ENCODE results near the gene IGF2BP1.
A peak's percentile ranks its signal among the peaks of the same experiment; 100 is the strongest.
"Not testable (repeated sequence)": the region's sequence is repeated elsewhere in the genome, so short reads cannot be mapped to it uniquely, and the experiment has no call there.

IGF2BP1 gene

GRCh38 chr17:48996722-48997102 is 473 bp upstream of the IGF2BP1 start:
- DNase-seq, result no peak

DNA sequence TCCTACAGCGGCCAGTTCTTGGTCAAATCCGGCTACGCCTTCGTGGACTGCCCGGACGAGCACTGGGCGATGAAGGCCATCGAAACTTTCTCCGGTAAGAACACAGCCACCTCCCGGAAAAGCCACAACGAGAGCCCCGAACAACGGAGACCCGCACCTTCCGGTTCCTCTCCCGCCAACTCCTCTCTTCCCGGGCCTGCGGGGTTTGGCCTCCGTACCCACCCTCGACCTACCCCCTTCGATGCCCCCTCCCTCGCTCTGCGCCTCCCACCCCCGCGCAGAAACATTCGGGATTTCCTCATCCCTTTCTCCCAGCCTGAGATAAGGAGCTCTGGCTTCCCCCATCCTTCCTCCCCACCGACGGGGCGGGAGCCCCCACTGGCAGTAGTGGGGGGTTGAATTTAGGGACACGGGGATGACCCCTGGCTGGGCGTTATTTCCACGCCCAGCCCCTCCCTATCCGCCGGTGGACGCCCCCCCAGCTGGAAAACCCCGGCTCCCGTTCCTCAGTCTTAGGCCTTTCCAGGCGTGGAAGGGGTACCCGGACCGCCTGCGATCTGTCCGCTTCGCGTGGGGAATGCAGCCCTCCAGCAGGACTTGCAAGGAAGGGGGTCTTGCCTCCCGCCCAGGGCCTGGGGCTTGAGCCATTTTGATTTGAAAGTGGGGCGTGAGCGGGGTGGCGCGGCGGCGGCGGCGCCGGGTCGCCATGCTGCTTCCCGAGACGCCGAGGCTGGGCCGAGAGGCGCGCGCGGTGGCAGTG is 822 bp downstream of the IGF2BP1 start:
- no peak for DNase-seq

GRCh38 chr17:48998587-48999440 is 1.6 kb downstream of the IGF2BP1 start:
- DNase-seq, result no peak

GRCh38 chr17:49000943-49001342 is 3.8 kb downstream of the IGF2BP1 start:
- DNase-seq, result no peak

GRCh38 chr17:49001671-49002070 is 4.5 kb downstream of the IGF2BP1 start:
- DNase-seq, result no peak

DNA sequence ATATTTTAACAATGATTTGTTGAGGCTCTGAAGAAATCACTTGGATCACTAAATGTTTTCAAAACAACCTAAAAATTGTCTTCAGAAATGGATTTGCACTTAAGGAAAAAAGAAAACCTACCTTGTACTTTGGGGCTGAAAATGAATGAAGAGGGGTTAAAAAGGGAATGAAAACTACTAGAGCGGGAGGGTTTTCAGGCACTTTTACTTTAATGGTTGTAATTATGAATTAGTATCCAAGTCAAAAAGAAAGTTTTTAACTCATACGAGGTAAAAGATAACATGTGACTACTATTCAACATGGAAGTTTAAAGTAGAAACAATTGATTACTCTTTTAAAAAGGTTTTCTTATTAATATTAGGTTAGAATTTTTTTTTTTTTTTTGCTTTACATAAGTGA is 5.1 kb downstream of the IGF2BP1 start:
- no peak for DNase-seq

DNA sequence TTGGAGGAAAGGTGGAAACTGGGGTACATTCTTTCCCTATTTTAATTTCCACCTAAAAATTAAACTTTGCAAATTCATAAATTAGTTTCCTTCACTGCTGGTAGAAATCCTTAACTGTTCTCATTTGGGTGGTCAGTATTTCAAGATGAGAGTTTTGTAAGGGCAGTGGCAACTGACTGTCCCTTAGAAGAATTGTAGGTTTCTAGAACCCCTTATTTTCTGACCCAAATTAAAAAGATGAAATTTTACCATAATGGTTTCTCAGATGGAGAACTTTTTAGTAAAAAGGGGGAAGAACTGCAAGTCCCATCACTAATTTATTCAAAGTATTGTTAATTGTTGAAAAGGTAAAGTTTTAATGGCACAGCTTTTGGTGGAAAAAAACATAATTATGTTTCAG is 5.6 kb downstream of the IGF2BP1 start:
- no peak for DNase-seq

DNA sequence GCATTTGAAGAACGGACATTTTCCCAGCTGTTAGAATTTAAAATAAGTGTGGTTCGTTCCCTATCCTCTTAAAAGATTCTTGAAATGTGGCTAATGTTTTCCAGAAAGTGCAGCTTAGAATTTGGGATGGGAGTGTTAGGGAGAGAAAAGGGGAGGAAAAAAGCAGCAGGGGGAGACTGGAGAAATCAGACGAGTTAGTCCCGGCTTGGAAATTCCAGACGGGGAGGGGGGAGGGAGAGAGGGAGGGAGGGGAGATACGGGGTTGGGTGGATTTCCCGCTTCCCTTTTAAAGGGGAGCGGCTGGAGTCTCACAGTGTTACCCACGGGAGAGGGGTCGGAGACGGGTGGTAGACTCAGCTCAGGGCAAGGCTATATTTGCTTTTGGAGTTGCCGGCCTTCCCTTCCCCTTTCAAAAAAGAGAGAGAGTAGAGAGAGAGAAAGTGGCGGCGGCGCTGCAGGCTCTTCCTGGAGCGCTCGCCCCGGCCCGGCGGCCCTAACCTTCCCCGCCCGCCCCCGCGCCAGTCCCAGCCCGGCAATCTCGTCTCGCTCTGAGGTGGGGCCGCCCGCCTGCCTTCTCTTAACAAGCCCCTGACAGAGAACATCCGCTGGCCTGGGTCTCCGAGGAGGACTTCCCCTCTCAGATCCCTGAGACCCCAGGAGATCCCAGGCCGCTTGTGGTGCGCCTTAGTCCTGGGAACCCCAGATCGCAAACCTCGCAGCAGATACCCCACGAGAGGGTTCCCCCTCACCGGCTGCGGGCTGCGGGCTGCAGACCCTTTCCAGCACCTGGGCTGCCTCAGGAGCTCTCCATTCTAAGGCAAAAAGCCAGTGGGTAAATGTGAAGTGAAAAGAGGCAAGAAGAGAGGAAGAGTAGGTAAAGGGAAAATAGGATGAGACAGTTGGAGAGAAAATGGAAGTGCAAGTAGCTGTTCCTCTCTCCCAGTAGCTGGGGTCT is 6.6 kb downstream of the IGF2BP1 start:
- no peak for DNase-seq

DNA sequence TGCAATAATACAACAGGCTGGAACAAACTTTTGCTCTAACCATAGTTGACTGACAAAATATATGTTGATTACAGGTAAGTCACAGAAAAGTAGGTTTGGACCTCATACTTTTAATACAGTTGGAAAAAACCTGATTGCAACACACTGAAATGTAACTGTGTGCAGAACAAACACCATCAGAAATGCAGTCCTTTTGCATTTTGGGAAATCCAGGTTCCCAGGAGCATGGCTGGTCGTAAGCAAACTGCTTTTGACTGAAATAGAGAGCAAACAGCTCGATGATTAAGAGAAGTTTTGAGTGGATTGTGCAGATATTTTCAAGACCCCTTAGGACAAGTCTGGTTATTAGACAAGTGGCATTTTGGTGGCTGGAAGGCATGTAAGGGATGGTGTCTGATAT is 8.0 kb downstream of the IGF2BP1 start:
- DNase-seq, result no peak

GRCh38 chr17:49008908-49009307 is 11.7 kb downstream of the IGF2BP1 start:
- DNase-seq, result not testable (repeated sequence)

DNA sequence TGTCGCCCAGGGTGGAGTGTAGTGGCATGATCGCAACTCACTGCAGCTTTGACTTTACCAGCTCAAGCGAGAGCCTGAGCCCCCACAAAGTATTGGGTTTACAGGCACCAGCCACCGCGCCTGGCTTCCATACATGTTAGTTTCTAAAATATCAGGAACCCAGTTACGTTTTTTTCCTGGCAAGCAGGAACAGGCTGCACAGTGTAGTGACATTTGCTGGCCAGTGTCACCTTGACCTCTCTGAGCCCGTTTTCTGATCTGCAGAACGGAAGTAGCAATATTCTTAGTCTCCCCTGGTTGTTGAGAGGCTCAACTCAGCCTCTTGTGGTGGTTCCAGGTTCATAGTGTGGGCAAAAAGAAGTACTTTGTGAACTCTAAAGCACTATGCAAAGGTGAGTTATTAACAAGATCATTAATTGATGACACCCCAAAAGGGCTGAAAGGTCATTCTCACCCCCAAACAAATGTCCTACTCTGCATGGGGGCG is 15.6 kb downstream of the IGF2BP1 start:
- no peak for DNase-seq

GRCh38 chr17:49013311-49014213 is 16.4 kb downstream of the IGF2BP1 start:
- no peak for DNase-seq

GRCh38 chr17:49015179-49015923 is 18.2 kb downstream of the IGF2BP1 start:
- DNase-seq, result no peak

- DNase-seq, result no peak
Measured at GRCh38 chr17:49015924-49016774, 19.0 kb downstream of the IGF2BP1 start.

GRCh38 chr17:49016775-49017463 is 19.7 kb downstream of the IGF2BP1 start:
- peak; percentile 78 for DNase-seq

GRCh38 chr17:49018116-49018612 is 21.0 kb downstream of the IGF2BP1 start:
- no peak for DNase-seq

- DNase-seq, result no peak
Measured at GRCh38 chr17:49018748-49019147, 21.6 kb downstream of the IGF2BP1 start.

DNA sequence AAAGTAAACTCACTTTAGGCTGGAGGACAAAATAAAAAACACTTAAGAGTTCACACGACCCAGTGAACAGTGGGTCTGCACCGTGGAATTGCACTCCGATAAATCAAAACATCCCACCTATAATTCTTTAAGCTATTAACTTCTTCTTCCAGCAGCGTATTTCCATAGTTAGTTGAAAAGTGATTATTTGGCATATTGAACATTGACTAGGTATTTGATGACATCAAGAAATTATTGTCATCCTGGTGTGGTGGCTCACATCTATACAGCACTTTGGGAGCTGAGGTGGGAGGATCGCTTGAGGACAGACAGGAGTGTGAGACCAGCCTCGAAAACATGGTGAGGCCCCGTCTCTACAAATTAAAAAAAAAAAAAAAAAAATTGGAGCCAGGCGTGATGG is 23.4 kb downstream of the IGF2BP1 start:
- no peak for DNase-seq

GRCh38 chr17:49021095-49021767 is 24.0 kb downstream of the IGF2BP1 start:
- no peak for DNase-seq

All from amniotic stem cell (primary cell).